ENCODE data around the gene FMN1.

Gene FMN1

DNA sequence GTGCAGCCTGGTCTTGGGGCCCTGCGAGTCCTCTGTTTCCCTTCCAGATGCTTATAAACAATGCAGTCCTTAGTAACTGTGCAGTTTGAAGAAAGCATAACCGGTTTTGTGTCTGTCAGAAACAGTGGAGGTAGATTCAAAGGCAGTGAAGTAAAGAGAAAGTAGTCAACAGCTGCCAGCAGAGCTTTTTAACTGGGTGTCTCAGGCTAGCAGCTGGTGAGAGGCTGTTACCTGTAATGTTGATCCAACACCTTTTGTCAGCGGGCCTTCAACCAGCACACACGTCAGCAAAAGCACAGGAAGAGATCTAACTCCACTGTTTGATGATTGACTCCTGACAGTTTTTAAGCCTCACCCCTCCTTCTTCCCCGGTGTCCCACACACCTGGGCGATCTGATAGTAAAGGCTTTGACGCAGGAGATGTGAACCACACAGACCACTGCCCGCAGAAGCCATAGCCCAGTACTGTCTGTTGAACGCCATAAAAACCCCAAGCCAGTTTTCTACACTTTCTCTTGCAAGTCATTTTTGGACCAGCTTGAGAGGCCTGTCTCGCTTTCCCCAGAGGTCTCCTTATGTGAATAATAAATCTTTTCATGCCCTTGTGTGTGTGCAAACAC is 178.0 kb downstream of the FMN1 start:
- DNase-seq (ENCODE audit: low read depth), result no peak

DNA sequence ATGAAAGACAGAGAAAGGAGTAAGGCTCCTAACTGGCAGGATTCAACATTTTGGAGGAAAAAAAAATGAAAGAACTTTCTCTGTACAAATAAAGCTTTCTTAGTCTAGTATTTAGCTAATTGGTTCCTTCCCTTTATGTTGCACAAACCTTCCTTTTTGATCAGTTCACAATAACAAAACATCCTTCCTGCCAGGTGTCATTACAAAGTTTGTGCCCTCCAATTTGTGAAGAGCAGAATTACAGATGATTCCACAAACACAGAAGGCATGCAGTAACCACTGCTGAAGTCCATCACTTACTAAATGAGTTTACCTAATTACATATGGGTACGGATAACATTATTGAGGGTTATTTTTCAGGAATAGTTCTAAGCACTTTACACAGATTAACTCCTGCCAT is 179.9 kb downstream of the FMN1 start:
- no peak for DNase-seq (ENCODE audit: low read depth)

DNA sequence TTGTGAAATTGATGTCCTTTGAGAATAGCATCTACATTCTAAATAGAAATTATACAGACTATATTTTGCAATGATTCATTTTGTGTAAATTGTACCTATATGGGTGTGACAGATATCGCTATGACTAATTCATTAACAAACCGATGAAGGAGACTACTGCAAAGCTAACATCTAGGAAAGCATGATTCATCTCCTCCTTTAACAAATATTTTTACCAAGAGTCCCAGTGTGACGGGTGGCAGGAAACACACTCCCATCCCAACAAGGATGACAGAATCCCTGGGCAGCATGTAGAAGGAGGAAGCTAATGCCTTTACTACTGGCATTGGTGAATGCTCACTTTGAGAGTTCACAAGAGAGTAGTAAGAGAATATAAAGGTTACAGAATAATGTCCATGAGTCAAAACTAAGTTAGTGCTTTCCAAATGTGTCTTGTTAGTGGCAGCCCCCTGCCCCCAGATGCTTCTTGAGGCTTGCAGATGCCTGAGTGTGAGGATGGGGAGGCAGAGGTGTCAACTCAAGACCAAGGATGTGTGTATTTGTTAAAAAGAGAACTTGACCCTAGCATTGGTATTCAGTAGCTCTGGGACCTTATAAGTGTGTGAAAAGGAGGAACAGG is 180.6 kb downstream of the FMN1 start:
- no peak for DNase-seq (ENCODE audit: low read depth)

DNA sequence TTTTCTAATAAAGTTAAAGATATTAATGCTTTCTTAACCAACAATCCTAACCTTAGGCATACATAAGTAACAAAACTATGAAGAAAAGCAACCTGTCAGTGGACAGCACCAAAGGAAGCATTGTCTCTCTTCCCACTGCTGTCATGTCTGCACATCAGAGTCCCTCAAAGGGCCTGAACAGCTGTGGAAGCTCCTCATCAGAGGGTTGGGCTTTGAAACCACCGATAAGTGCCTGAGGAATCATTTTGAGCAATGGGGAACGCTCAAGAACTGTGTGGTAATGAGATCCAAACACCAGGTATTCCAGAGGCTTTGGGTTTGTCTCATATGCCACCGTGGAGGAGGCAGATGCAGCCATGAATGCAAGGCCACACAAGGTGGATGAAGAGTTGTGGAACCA is 182.5 kb downstream of the FMN1 start:
- no peak for DNase-seq (ENCODE audit: low read depth)

DNA sequence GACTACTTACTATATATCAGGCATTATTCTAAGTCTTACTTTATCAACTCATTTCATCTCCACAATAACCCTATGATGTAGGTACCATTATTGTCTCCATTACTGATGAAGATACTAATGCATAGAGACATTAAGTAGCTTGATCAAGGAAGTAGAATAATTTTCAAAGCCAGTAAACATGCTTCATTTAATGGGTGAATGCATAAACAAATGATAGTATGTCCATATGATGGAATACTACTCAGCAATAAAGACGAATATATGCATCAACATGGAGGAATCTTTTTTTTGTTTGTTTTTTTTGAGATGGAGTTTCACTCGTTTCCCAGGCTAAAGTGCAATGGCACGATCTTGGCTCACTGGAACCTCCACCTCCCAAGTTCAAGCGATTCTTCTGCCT is 184.9 kb downstream of the FMN1 start:
- DNase-seq (ENCODE audit: low read depth), result no peak

DNA sequence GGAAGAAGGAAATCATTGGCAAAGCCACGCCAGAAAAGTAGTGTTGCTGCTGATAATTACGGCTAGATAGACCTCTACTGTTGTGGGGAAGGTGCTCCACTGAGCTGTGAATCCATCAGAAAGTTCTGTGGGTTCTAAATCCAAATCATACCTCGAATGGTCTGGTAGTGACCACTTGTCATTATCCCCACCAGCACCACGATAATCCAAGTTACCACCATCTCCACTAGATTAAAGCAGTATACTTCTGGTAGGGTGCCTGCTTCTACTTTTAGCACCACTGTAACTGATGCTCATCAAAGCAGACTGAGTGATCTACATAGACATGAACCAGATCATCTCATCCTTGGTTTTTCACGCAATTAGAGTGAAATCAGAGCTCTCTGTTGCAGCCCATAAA is 185.5 kb downstream of the FMN1 start:
- DNase-seq (ENCODE audit: low read depth), result no peak

DNA sequence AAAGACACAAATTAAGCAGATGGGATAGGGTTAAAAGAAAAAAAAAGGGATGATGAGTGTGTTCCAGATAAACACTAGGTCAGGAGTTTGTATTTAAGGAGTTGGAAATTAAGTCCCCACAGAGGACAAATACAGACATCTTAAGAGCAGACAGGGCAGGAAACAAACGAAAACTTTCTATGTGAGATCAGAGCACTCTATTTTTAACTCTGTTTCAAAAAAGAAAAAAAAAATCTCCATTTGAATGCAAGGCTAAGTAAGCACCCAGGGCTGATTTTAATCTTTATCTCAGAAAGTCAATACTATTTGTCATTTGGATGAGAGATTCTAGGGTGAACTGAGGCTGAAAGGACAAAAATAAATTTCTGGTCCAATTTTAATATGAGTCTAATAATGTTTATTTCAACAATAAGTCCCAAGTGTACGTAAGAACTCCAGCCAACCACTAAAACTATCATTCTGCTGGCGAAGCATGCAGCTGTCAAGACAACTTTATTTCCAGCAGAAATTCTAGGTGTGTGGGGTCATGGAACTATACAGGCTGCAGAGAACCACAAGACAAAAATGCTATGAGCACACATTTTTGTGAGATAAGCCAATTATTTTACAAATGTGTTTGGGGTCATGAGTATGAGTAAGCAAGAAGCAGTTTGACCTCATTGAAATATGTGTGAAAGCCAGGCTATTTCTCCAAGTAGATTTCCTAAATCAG is 186.1 kb downstream of the FMN1 start:
- DNase-seq (ENCODE audit: low read depth), result no peak

DNA sequence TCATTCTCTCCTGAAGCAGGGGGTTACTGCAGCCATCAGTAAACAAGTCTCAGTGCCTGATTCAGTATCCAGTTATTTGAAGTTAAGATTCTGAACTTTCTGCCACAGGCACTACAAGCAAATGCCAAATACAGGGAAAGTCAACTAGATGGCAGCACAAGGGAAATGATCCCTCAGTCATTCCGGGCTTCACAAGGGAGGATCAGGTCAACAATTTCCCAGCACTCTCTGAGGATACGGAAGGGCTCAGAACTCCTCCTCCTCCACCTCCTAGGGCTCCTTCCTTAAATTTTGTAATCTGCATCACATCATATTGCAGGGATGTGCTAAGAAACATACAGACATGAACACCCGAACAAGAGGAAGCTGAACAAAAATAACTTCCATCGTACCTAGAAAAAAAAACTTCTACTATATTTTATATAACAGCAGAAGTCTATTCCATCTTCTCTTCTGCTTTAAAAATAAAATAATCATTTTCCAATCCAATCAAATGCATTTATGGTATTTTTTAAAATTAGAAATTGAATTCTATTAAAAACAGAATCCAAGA is 187.1 kb downstream of the FMN1 start:
- DNase-seq (ENCODE audit: low read depth), result no peak

DNA sequence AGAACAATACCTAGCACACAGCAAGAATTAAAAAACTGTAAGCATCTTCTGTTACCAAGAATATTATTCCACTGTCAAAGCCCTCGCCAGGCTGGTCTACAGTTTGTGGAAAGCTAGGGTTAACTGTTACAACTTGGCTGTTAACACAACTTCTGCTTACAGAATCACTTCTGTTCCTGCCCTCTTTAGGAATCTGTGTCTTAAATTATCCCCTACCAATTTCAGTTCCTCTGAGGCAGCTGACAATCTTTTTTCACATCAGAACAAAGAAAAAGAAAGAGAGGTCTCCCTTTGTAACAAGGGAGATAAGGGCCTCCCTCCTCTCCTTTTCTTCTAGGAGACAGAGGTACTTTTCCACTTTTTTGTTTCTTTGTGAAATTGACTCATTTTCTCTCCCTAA is 188.9 kb downstream of the FMN1 start:
- DNase-seq (ENCODE audit: low read depth), result no peak

DNA sequence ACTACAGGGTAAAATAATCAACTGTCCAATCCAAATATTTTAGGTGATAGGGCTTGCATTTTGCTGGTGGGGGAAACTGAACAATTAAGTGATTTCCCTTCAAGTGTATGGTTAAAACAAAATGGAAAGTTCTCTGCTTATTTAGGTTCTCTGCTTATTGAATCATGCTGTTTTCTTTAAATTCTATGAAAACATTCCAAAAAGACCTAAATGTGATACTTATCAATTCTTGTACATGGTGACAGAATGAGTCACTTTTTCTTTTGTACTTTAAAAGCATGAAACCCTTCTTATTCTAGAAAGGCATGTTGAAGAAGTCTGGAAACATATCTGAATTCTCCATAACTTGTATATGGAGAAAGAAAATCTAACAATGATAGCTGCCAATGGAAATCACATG is 192.6 kb downstream of the FMN1 start:
- no peak for DNase-seq (ENCODE audit: low read depth)

DNA sequence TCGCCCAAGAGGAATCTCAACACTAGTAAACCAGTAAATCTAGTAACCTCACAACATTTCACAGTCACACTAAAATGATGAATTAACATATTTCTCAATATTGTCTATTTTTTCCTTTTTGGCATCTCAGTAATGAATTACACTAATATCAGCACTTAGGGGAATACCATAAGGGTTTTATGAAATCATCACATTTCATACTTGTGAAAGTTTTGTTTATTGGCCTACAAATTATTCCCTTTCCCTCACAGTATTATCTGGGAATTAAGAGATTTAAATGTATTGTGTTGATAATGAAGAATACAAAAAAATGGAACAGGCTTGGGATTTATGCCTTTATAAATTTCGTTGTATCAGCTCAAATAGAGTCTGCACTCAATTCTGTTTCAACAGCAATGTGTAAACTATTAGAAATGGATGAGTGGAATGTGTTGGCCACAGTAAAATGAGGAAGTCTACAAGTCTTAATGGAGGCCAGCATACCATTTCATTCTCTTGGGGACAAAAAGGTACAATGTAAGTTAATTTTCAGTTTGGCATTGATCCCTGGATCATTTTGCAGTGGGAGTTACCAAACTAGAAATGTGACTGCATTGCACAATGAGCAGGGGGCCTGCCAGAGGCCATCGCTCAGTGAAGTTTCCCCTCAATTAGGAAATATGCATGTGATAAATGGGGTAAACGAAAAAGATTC is 195.4 kb downstream of the FMN1 start:
- DNase-seq (ENCODE audit: low read depth), result no peak

DNA sequence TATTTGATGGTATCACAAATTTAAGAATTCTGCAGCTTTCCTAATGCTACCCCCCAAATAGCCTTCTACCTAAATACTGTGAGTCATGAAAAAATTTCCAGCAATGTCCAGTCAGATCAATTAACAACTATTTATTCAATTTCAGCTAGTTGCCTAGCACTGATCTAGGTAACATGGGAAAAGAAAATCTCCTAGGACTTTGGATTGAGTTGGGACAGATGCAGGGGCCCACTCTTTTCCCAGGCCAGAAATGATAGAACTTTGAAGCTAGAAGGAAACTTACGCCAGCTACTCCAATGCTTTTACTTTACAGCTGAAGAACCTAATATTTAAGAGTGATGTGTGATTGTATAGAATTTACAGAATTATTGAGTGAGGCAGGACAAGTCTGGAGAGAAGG is 196.3 kb downstream of the FMN1 start:
- DNase-seq (ENCODE audit: low read depth), result no peak

DNA sequence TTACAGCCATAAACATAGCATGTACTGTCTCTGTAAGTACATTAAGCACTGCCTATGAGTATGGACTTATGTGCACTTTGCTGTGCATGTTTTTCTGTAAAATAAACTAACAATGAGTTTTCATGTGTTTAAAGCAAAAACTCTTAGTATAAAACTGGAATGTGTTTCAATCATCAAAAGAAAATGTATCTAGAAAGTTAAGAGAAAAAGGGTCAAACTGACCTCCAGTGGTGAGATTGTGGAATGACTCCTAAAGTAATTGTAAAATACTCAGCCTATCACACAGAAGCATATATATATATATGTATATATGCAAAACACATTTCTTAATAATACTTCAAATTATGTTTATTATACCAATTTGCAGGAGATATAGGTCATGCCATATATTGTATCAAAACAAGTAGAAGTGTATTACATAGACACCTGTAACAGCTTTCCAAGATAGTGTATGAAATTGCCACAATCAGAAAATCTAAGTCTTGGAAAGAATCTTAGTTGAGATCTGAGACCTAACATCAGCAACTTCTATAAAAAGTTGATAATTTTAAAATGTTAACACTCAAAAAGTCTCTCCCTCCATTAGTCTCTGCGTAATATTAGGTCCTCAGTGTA is 199.6 kb downstream of the FMN1 start:
- DNase-seq (ENCODE audit: low read depth), result no peak

DNA sequence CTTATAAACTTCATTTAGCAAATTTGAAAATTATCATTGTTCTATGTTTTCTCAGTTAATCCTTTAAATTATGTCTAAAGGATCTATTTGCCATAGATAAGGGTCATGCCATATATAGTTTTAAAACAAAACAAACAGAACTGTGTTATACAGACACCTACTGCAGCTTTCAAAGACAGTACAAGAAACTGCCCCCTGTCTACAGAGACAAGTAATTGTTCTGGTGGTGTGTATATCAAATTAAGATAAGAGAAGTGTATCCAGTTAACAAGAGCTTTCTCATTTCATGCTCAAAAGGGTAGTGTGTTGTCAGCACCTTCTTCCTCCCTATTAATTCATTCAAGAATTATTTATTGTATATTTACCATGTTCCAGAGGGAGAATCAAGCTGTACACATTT is 201.2 kb downstream of the FMN1 start:
- no peak for DNase-seq (ENCODE audit: low read depth)

DNA sequence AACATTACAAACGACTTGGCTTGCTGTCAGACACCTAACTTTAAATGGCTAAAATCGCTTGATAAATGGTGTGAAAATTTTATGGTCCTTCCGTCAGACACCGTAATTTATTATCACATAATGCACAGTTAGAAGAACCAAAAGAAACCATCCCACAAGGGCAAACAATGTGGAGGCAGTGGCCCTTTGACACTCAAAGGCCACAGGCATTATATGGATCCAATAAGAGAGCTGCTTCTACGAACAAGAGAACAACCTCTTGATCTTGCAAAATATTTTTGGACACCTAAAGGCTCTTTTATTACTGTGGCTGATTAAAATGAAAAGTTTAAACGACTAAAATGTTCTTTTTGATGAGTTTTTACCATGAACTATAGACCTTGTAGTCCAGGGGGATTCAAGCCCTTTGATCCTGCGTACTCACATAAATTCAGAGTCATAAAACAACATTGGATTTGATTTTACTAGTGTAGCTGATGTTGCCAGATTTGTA is 202.8 kb downstream of the FMN1 start:
- DNase-seq (ENCODE audit: low read depth), result no peak

DNA sequence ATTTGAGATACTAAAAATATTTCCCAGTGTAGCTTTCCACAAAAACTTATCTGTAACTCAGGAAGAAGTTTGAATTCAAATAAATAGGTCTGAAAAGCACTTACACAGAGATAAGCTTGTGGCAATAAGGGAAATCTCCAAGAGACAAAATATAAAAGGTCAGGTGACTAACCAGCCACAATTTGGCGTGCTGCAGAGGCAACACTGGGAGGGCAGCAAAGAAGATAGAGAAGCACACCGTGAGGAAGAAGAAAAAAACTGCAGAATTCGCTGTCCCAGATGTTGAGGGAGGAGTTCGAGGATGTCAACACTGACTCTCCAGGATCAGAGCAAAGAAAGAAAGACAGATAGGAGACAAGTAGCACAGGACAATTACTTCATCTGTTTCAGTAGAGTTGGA is 204.4 kb downstream of the FMN1 start:
- no peak for DNase-seq (ENCODE audit: low read depth)

DNA sequence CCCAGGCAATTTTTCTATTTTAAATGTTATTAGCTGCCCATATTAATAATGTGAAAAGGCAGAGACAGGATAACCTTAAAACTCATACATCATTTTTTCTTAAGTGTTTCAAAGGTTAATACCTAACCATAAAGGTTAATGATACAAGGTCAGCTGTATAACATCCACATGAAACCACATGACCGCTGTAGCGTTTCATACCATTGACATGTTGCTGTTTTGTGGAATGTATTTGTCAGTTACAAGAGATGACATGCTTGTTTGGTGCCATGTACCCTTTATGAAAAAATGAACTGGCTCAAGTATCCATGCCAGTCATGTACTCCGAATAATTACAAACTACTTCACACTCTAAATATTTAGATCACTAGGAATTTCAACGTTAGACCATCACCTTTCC is 207.4 kb downstream of the FMN1 start:
- no peak for DNase-seq (ENCODE audit: low read depth)

DNA sequence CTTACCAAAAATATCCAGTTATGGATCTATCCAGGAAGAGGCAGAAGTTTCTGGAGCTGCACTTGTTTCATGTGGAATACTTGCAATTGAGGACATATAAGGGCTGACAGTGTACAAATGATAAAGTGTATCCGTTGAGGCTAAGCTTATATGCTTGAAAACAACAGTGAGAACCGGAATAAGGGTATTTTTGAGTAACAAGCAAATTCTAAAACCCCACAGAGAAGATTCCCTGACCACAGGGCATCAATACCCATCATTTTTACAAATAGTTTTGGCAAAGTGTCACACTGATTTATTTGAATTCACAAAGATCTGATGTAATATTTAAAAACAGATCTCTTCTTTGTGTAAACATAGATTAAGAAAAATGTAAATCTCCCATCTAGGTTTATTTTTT is 208.4 kb downstream of the FMN1 start:
- no peak for DNase-seq (ENCODE audit: low read depth)

DNA sequence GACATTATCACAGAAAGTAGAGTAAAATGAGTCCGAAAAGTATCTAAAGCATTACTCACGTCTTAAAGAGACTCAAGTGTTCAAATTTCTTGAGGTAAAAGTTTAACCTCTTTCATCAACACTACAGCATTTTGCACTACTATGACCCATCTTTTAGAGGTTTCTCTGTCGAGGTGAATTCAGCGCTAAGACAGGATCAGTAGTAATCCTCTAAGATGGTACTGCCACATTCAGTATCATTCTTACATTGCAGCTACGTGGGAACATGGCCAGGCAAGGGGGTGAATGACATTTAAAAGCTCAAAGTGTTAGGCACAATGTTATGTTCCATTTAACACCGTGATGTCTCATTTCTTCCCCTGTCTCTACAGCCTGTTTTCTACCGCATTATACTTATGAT is 210.8 kb downstream of the FMN1 start:
- DNase-seq (ENCODE audit: low read depth), result no peak

DNA sequence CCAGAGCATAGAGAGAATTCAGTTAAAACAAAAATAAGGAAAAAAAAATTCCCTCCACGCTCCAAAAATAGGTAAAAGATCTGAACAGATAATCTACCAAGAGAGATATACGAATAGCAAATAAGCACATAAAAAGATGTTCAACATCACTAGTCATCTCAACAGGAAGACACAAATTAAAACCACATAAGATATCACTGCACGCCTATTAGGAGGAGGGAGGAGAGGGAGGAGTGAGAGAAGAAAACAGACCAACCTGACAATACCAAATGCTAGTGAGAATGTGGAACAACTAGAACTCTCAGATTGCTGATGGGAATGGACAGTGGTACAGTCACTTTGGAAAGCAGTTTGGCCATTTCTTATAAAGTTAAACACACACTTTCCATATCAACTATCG is 212.5 kb downstream of the FMN1 start:
- DNase-seq (ENCODE audit: low read depth), result no peak

DNA sequence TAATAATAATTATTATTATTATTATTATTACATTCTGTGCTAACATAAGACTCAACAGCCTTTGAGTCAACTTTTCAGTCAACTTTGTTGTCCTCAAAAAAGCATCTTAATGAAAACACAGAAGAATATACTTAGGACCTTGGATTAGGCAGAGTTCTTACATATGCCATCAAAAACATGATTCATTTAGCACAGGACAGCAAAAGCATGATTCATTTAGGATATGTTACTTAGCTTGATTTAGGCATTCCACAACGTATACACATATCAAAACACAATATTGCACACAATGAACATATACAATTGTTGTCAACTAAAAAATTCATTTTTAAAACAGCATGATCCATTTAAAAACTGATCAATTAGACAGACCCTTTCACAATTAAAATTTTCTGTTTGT is 213.0 kb downstream of the FMN1 start:
- DNase-seq (ENCODE audit: low read depth), result no peak

DNA sequence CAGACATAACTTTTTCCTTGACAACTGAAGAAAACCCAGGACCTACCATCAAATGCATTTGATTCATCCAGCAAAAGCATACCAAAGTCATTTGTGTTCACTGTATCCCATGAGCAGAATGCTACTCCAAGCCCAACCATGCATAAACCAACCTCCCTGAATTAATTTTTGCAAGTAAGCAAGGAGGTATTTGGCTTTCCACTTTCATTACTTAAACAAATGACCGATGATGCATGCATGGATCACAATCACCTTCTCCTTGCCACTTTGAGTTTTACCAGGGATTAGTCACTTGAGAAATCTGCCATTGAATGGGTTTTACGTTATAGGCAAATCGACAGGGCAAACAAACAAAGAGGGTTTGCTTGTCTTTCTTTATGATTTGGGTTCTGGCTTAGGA is 214.8 kb downstream of the FMN1 start:
- no peak for DNase-seq (ENCODE audit: low read depth)
